ENCODE measurements around the gene MLXIPL. TPM values are rescaled to one million over a fixed set of nuclear protein-coding genes. Genes with fewer than 3 reads are reported as not detected.

The MLXIPL gene
- polyA plus RNA-seq, 3 donors, result 0.15 to 0.24 TPM; not detected in 1

GRCh38 chr7:73557397-73558257, 66.7 kb downstream of the MLXIPL start, which contains the start of gene BCL7B:
Gene BCL7B (minus strand): TSS chr7:73557690. CDS start chr7:73557578, 112 bp downstream.
- intact Hi-C loops (cut with micrococcal nuclease), result loop anchor here (2.0 to 10.0 kb wide), 4 partner anchors 21 to 47 kb away; partner anchors contain the start of genes BAZ1B (in 1 of the 2) and TBL2 (in 1 of the 2)
- WGBS (ENCODE audit: insufficient coverage), result 5% methylated on average over 77 of the region's 83 CpGs
- Histone ChIP-seq H2AFZ (ENCODE audit: insufficient read depth, low read depth, low read length, poor library complexity, severe bottlenecking) (peak within 1 kb of the TSS; percentile 90), H3K4me1 (ENCODE audit: control insufficient read depth in 1 of 2, insufficient read depth in 2 of 2, low read length in 2 of 2) (peaks cover 21 to 23% of the 10 kb centered on the region in 2 donors), H3K9ac (ENCODE audit: insufficient read depth, low read length, poor library complexity, severe bottlenecking) (peak within 1 kb of the TSS; percentile 98), H4K20me1 (ENCODE audit: insufficient read depth, low read length) (peaks cover 40% of the 10 kb centered on the region), H3K4me3 (replicated peaks in 1 of 3; ENCODE audit: low read depth in 2 of 3, low read length in 3 of 3) (peak within 1 kb of the TSS; percentile 73 to 99 (median 75)), H3K27me3 (ENCODE audit: control insufficient read depth in 2 of 2, insufficient read depth in 2 of 2, low read length in 2 of 2) (no peaks in the 10 kb centered on the region), H3K27ac (ENCODE audit: low read depth in 1 of 2, low read length in 2 of 2) (peak within 1 kb of the TSS; percentile 87 to 93), H3K4me2 (replicated peaks; ENCODE audit: extremely low read depth, low read length, poor library complexity, severe bottlenecking) (peak within 1 kb of the TSS; percentile 100), H3K79me2 (ENCODE audit: insufficient read depth, low read length) (peaks cover 43% of the 10 kb centered on the region), H3K36me3 (replicated peaks in 1 of 2; ENCODE audit: control insufficient read depth in 1 of 2, insufficient read depth in 2 of 2, low read length in 2 of 2) (peaks cover 4 to 28% of the 10 kb centered on the region in 2 donors), H3K9me3 (replicated peaks in 1 of 2; ENCODE audit: control insufficient read depth in 1 of 2, insufficient read depth in 1 of 2, low read length in 2 of 2) (no peaks in the 10 kb centered on the region)
- no peak for TF ChIP-seq CTCF (IDR thresholded peaks at IDR 0.05)
- Mint-ChIP-seq H3K9me3 (peaks cover 0 to 2% (median 0%) of the 10 kb centered on the region in 7 donors), H3K27ac (peak within 1 kb of the TSS; percentile 93 to 98 (median 96)), H3K4me1 (peaks cover 37% of the 10 kb centered on the region), H3K27me3 (ENCODE audit: low read depth in 3 of 3) (peaks cover 1 to 7% (median 5%) of the 10 kb centered on the region in 3 donors), H3K36me3 (peaks cover 14 to 29% of the 10 kb centered on the region in 2 donors), H3K4me3 (peak within 1 kb of the TSS; percentile 86 to 93)
- DNase-seq, result peak; percentile 68 to 75 (median 74)

GRCh38 chr7:73557108-73557396, 67.3 kb downstream of the MLXIPL start:
- Histone ChIP-seq H3K4me2 (replicated peaks; ENCODE audit: extremely low read depth, low read length, poor library complexity, severe bottlenecking) (peak overlapping the region; percentile 100), H3K36me3 (replicated peaks in 1 of 2; ENCODE audit: control insufficient read depth in 1 of 2, insufficient read depth in 2 of 2, low read length in 2 of 2) (peaks cover 6 to 33% of the 10 kb centered on the region in 2 donors), H3K79me2 (ENCODE audit: insufficient read depth, low read length) (peaks cover 48% of the 10 kb centered on the region), H3K9me3 (replicated peaks in 1 of 2; ENCODE audit: control insufficient read depth in 1 of 2, insufficient read depth in 1 of 2, low read length in 2 of 2) (no peaks in the 10 kb centered on the region), H3K27me3 (ENCODE audit: control insufficient read depth in 2 of 2, insufficient read depth in 2 of 2, low read length in 2 of 2) (no peaks in the 10 kb centered on the region), H3K4me1 (ENCODE audit: control insufficient read depth in 1 of 2, insufficient read depth in 2 of 2, low read length in 2 of 2) (peaks cover 21 to 23% of the 10 kb centered on the region in 2 donors), H3K4me3 (replicated peaks in 1 of 3; ENCODE audit: low read depth in 2 of 3, low read length in 3 of 3) (peak overlapping the region; percentile 73 to 99 (median 75)), H4K20me1 (ENCODE audit: insufficient read depth, low read length) (peaks cover 46% of the 10 kb centered on the region), H2AFZ (ENCODE audit: insufficient read depth, low read depth, low read length, poor library complexity, severe bottlenecking) (peak overlapping the region; percentile 67), H3K27ac (ENCODE audit: low read depth in 1 of 2, low read length in 2 of 2) (peak overlapping the region; percentile 87 to 93), H3K9ac (ENCODE audit: insufficient read depth, low read length, poor library complexity, severe bottlenecking) (peak overlapping the region; percentile 98)
- peaks cover 0 to 2% (median 0%) of the 10 kb centered on the region in 7 donors for H3K9me3 Mint-ChIP-seq
- intact Hi-C loops (cut with micrococcal nuclease), result loop anchor here (2.0 to 10.0 kb wide), 4 partner anchors 22 to 48 kb away; partner anchors contain the start of genes BAZ1B (in 1 of the 2) and TBL2 (in 1 of the 2)
- under 1% methylated on average over 34 of the region's 36 CpGs for WGBS (ENCODE audit: insufficient coverage)
- peak overlapping the region; percentile 86 to 92 for H3K4me3 Mint-ChIP-seq
- H3K4me1 Mint-ChIP-seq, result peaks cover 34% of the 10 kb centered on the region
- peak; percentile 93 to 94 (median 93) for DNase-seq
- peaks cover 20 to 35% of the 10 kb centered on the region in 2 donors for H3K36me3 Mint-ChIP-seq
- H3K27me3 Mint-ChIP-seq (ENCODE audit: low read depth in 3 of 3), result peaks cover 1 to 7% (median 5%) of the 10 kb centered on the region in 3 donors
- no peak for TF ChIP-seq CTCF (IDR thresholded peaks at IDR 0.05)
- peak overlapping the region; percentile 93 to 98 (median 96) for H3K27ac Mint-ChIP-seq

Data from CD14-positive monocyte (primary cell).